GM13976 (cell line): ENCODE results near the gene SLC4A2.

Experiments used
- DNase-seq: peaks from one replicate; pipeline ENCODE4 v3.0.0; 2012; ENCODE audit warnings: low spot score
- CTCF ChIP-seq: IDR thresholded peaks from 2 replicates; pipeline ENCODE4 v1.5.1; 2012; ENCODE audit warnings: borderline replicate concordance, mild to moderate bottlenecking; ENCODE audit not compliant: insufficient read depth; ENCODE audit errors: extremely low read depth, missing control alignments, control extremely low read depth
- in situ Hi-C: fragments of 300-500 bp; cut with MboI; formaldehyde crosslinking; loops from one replicate; pipeline ENCODE4 v1.12.0; 2022; ENCODE audit warnings: low sequenced_read_pairs, mixed read lengths, inconsistent platforms; ENCODE audit not compliant: unreplicated experiment

SLC4A2 gene

GRCh38 chr7:151060113-151060415 lies 675 bp downstream of the SLC4A2 start:
- no peak for TF ChIP-seq CTCF
- DNase-seq, result no peak
- in situ Hi-C loops, result no loop called here

GRCh38 chr7:151060416-151061212 lies 1.2 kb downstream of the SLC4A2 start:
- DNase-seq, result no peak
- no peak for TF ChIP-seq CTCF
- in situ Hi-C loops, result no loop called here

GRCh38 chr7:151061213-151062110 lies 2.1 kb downstream of the SLC4A2 start:
- no peak for DNase-seq
- in situ Hi-C loops, result no loop called here
- TF ChIP-seq CTCF, result no peak

- TF ChIP-seq CTCF, result no peak
- in situ Hi-C loops, result no loop called here
- DNase-seq, result no peak
Measured at GRCh38 chr7:151062111-151062398, 2.7 kb downstream of the SLC4A2 start.

- in situ Hi-C loops, result no loop called here
- no peak for TF ChIP-seq CTCF
- no peak for DNase-seq
Measured at GRCh38 chr7:151062399-151063211, 3.2 kb downstream of the SLC4A2 start.

GRCh38 chr7:151063212-151063561 lies 3.8 kb downstream of the SLC4A2 start:
- no peak for TF ChIP-seq CTCF
- DNase-seq, result no peak
- in situ Hi-C loops, result no loop called here
